Measurements from ENCODE around the gene RAD50. TPM values are rescaled to one million over a fixed set of nuclear protein-coding genes. Genes with fewer than 3 reads are reported as not detected.

Gene RAD50
- total and polyA plus RNA-seq, 8 donors, result 5.9 to 21.1 (median 16.2) TPM

DNA sequence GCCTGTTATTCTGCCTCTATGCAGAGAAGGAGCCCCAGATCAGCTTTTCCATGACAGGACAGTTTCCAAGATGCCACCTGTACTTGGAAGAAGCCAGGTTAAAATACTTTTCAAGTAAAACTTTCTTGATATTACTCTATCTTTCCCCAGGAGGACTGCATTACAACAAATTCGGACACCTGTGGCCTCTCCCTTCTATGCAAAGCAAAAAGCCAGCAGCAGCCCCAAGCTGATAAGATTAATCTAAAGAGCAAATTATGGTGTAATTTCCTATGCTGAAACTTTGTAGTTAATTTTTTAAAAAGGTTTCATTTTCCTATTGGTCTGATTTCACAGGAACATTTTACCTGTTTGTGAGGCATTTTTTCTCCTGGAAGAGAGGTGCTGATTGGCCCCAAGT, 116.7 kb downstream of the RAD50 start:
- ATAC-seq, result no peak
- WGBS, 2 donors, result 51 to 53% methylated on average over 1 of the region's 1 CpG

DNA sequence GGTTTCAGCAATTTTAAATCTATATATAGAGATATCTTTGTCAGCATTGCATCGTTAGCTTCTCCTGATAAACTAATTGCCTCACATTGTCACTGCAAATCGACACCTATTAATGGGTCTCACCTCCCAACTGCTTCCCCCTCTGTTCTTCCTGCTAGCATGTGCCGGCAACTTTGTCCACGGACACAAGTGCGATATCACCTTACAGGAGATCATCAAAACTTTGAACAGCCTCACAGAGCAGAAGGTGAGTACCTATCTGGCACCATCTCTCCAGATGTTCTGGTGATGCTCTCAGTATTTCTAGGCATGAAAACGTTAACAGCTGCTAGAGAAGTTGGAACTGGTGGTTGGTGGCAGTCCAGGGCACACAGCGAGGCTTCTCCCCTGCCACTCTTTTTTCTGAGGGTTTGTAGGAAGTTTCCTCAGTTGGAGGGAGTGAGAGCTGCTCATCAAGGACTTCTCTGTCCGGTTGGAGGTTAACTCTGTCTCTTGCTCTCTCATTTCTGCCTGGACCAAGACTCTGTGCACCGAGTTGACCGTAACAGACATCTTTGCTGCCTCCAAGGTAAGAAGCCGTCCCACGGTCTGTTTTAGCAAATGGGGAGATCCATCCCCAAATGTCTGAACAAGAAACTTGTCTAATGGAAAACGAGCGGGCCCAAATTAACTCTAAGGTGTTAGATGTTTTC, 117.3 kb downstream of the RAD50 start, which contains the start of gene IL4:
Gene IL4 (plus strand): TSS at position 51 of the 692 bp plus-strand sequence. CDS start 62 bp downstream, at position 113.
- TF ChIP-seq, protein P1, sequence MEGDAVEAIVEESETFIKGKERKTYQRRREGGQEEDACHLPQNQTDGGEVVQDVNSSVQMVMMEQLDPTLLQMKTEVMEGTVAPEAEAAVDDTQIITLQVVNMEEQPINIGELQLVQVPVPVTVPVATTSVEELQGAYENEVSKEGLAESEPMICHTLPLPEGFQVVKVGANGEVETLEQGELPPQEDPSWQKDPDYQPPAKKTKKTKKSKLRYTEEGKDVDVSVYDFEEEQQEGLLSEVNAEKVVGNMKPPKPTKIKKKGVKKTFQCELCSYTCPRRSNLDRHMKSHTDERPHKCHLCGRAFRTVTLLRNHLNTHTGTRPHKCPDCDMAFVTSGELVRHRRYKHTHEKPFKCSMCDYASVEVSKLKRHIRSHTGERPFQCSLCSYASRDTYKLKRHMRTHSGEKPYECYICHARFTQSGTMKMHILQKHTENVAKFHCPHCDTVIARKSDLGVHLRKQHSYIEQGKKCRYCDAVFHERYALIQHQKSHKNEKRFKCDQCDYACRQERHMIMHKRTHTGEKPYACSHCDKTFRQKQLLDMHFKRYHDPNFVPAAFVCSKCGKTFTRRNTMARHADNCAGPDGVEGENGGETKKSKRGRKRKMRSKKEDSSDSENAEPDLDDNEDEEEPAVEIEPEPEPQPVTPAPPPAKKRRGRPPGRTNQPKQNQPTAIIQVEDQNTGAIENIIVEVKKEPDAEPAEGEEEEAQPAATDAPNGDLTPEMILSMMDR (IDR thresholded peaks at IDR 0.05), result no peak
- 78 to 81% methylated on average over 14 of the region's 14 CpGs for WGBS, 2 donors
- peak within 1 kb of the TSS; percentile 38 to 58 (median 40) for H3K27ac ChIP-seq

More for the DNA sequence above, 116.7 kb downstream of the RAD50 start:
- DNase-seq (no peak), FAIRE-seq (no peak)
- Histone ChIP-seq H3K9me3 (no peaks in the 10 kb centered on the region), H3K4me3 (no peak overlapping the region), H3K27ac (no peak overlapping the region), H3K36me3 (no peaks in the 10 kb centered on the region), H3K27me3 (no peaks in the 10 kb centered on the region), H3K4me1 (no peaks in the 10 kb centered on the region)
- intact Hi-C loops (cut with DNase I), result no loop called here
- TF ChIP-seq, protein P1 (IDR thresholded peaks at IDR 0.05), result no peak

DNA sequence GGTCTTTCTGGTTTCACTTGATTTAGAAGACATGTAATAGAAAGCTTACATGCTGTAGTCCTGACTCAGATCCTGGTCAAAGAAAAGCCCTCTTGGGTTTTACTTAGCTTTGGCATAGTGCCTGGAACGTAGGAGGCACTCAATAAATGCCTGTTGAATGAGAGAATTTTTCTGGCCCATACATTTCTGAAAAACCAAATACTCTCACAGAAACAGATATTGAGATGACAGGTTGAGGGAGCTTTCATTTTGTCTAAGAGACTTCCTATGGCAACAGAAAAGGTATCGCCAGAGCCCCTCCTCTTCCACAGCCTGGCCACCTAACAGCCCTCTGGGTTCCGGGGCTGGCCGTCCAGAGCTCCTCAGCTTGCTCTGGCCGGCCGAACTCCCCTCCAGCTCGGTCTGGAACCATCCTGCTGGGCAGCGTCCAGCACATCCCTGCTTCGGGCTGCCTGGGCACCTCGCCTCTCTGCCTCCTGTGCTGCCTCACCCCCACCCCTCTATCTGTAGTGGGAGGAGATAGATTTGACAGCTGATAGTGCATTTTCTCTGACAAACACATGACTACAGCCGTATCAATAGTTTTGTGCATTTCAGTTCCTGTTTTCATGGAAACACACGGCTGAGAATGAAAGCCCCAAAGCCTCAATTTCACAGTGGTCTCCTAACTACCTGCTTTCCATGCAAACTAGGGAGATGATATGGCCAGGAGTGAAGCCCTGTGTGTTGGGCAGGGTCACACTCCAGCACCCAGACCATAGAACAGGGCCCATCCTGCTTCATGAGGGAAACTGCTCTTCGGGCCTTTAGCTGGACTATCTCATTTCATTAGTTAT, 118.1 kb downstream of the RAD50 start:
- no peak for FAIRE-seq
- DNase-seq, result no peak
- Histone ChIP-seq H3K9me3 (no peaks in the 10 kb centered on the region), H3K27ac (peak overlapping the region; percentile 38 to 58 (median 40)), H3K4me3 (no peak overlapping the region), H3K36me3 (no peaks in the 10 kb centered on the region), H3K4me1 (no peaks in the 10 kb centered on the region), H3K27me3 (no peaks in the 10 kb centered on the region)
- intact Hi-C loops (cut with DNase I), result no loop called here
- 60 to 70% methylated on average over 13 of the region's 13 CpGs for WGBS, 2 donors
- ATAC-seq, result peak; percentile 55 to 76 (median 75)
- TF ChIP-seq, protein P1 (IDR thresholded peaks at IDR 0.05), result no peak

More for the DNA sequence above, 117.3 kb downstream of the RAD50 start, which contains the start of gene IL4:
- no peak for DNase-seq
- FAIRE-seq, result no peak
- no peaks in the 10 kb centered on the region for H3K27me3 ChIP-seq
- no peak for ATAC-seq
- H3K36me3 ChIP-seq, result no peaks in the 10 kb centered on the region
- H3K4me3 ChIP-seq, result no peak within 1 kb of the TSS
- intact Hi-C loops (cut with DNase I), result no loop called here
- no peaks in the 10 kb centered on the region for H3K4me1 ChIP-seq
- no peaks in the 10 kb centered on the region for H3K9me3 ChIP-seq

DNA sequence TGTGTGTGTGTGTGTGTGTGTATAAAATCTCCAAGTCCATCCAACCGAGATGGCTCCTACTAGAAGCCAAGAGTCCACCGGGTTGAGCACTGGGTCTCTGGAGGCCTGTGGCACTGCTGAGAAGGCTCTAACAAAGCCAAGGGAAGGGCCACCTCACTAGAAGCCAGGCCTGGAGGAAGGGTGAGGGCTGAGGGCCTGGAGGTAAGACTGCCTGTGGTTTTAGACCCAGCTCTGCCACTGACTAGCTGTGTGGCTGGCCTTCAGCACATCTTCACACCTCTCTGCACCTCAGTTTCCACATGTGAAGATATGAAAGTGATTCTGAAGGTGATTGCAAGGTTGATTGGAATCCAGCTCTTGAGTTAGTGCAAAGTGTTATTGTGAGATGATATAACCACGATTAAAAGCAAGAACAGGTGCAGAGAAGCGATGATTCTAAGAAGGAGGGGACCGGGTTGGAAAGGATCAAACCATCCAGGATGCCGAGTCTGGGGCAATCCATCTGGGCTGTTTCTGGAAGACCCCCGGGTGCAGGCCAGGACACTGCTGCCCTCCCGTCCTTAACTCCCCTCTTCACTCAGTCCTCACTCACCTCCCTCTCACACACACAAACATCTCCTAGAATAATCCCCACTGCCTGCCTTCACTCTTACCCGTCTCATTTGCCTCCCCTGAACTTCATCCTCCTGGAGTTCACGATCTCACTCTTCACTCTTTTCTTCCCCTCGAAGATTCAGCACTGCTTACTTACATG, 119.3 kb downstream of the RAD50 start:
- Histone ChIP-seq H3K36me3 (no peaks in the 10 kb centered on the region), H3K27me3 (no peaks in the 10 kb centered on the region), H3K4me1 (no peaks in the 10 kb centered on the region), H3K9me3 (no peaks in the 10 kb centered on the region), H3K4me3 (no peak overlapping the region), H3K27ac (no peak overlapping the region)
- 82 to 88% methylated on average over 11 of the region's 11 CpGs for WGBS, 2 donors
- TF ChIP-seq, protein P1 (IDR thresholded peaks at IDR 0.05), result no peak
- ATAC-seq (no peak), DNase-seq (no peak), FAIRE-seq (no peak)
- intact Hi-C loops (cut with DNase I), result no loop called here
